Loucy (cell line): Measurements from ENCODE around the gene NDC80.
A peak's percentile ranks its signal among the peaks of the same experiment; 100 is the strongest.

Experiments used
- H2AFZ ChIP-seq: fragments of 200-600 bp; sonication (generic); 2 replicates; pipeline ENCODE4 v1.6.0; 2016; ENCODE audit warnings: antibody characterized with exemption, mild to moderate bottlenecking, low read length, moderate library complexity
- H3F3A ChIP-seq: fragments of 200-600 bp; 2 replicates; pipeline ENCODE4 v1.6.0; 2016; ENCODE audit warnings: antibody characterized with exemption, low read depth, mild to moderate bottlenecking
- H3K27me3 ChIP-seq: fragments of 200-600 bp; sonication (generic); 2 replicates; pipeline ENCODE4 v1.6.1; 2014; ENCODE audit warnings: low read length, mild to moderate bottlenecking; ENCODE audit not compliant: insufficient read depth, poor library complexity, severe bottlenecking
- H3K36me3 ChIP-seq: fragments of 200-600 bp; sonication (generic); 2 replicates; pipeline ENCODE4 v1.6.1; 2016; ENCODE audit warnings: low read length; ENCODE audit not compliant: insufficient read depth
- H3K4me1 ChIP-seq: fragments of 200-600 bp; sonication (generic); 2 replicates; pipeline ENCODE4 v1.5.1; 2014; ENCODE audit warnings: low read length, mild to moderate bottlenecking; ENCODE audit not compliant: insufficient read depth, poor library complexity, severe bottlenecking
- H3K4me2 ChIP-seq: fragments of 200-600 bp; sonication (generic); 2 replicates; pipeline ENCODE4 v1.6.0; 2014; ENCODE audit warnings: antibody characterized with exemption, low read length, low read depth, mild to moderate bottlenecking; ENCODE audit not compliant: poor library complexity, severe bottlenecking
- H3K4me3 ChIP-seq: fragments of 200-600 bp; sonication (generic); 2 replicates; pipeline ENCODE4 v1.5.1; 2014; ENCODE audit warnings: low read length, mild to moderate bottlenecking, mixed read lengths; ENCODE audit not compliant: poor library complexity, severe bottlenecking
- H3K79me2 ChIP-seq: fragments of 200-600 bp; sonication (generic); 2 replicates; pipeline ENCODE4 v1.6.1; 2014; ENCODE audit warnings: low read length; ENCODE audit not compliant: insufficient read depth
- H3K9ac ChIP-seq: fragments of 200-600 bp; sonication (generic); 2 replicates; pipeline ENCODE4 v1.6.0; 2014; ENCODE audit warnings: mild to moderate bottlenecking, low read depth, low read length, moderate library complexity; ENCODE audit not compliant: poor library complexity, severe bottlenecking
- H3K9me2 ChIP-seq: fragments of 200-600 bp; sonication (generic); replicated peaks from 2 replicates; pipeline ENCODE4 v1.6.1; 2016; ENCODE audit warnings: low read depth, low read length, mixed read lengths
- H3K9me3 ChIP-seq: fragments of 200-600 bp; sonication (generic); 2 replicates; pipeline ENCODE4 v1.6.1; 2014; ENCODE audit warnings: mild to moderate bottlenecking, antibody characterized with exemption, low read length, low read depth; ENCODE audit not compliant: insufficient read depth
- H4K20me1 ChIP-seq: fragments of 200-600 bp; sonication (generic); 2 replicates; pipeline ENCODE4 v1.6.0; 2014; ENCODE audit warnings: antibody characterized with exemption, low read length, mild to moderate bottlenecking; ENCODE audit not compliant: insufficient read depth, poor library complexity, severe bottlenecking
- CTCF ChIP-seq: fragments of 200-600 bp; sonication (generic); conservative IDR thresholded peaks from 2 replicates; pipeline ENCODE4 v1.5.1; 2014; ENCODE audit warnings: mild to moderate bottlenecking, antibody characterized with exemption, low read length
- EZH2phosphoT487 ChIP-seq: fragments of 200-600 bp; IDR thresholded peaks from 2 replicates; pipeline ENCODE4 v1.6.1; 2018; ENCODE audit warnings: antibody characterized with exemption, mild to moderate bottlenecking, moderate library complexity, borderline replicate concordance

The NDC80 gene

DNA sequence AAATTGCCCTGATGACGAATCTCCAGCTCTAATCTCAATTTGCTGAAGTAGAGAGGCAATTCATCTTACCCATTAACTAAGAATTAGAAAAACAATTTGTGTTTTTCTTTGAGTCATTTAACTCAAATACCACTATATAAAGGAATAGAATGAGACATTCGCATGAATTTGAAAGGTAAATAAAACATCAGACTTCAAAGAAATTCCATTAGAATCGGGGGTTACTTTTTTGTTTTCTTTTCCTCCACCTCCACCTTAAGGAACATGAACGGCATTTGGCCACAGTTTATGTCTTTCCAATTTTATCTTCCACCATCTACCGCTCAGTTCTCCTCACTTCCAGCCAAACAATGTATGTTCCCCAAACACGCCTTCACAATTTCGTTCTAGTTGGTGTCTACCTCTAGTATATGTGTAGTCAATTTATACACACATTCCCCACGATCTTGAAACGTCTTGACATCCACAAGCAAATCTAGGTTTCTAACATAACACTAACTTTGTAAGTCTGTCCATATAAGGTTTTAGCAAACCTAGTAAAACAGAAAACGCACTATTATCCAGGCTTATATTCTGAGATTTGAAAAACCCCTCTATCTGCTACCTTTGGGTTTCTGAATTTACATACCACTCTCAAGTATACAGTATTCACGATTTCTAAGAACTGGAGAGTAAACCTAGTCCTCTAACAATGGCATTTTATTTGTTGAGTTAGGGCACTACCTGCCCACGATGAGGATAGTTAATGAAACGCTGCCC lies 83.0 kb downstream of the NDC80 start:
- Histone ChIP-seq H3K9ac (peak overlapping the region; percentile 96), H3K79me2 (peaks cover 34% of the 10 kb centered on the region), H2AFZ (peak overlapping the region; percentile 99), H3F3A (no peaks in the 10 kb centered on the region), H3K9me2 (no peaks in the 10 kb centered on the region), H3K4me3 (peak overlapping the region; percentile 87), H3K9me3 (no peaks in the 10 kb centered on the region), H3K4me1 (peaks cover 20% of the 10 kb centered on the region), H3K36me3 (no peaks in the 10 kb centered on the region), H3K27me3 (no peaks in the 10 kb centered on the region), H3K4me2 (peak overlapping the region; percentile 80), H4K20me1 (peaks cover 35% of the 10 kb centered on the region)
- no peak for TF ChIP-seq CTCF
- no peak for TF ChIP-seq EZH2phosphoT487

DNA sequence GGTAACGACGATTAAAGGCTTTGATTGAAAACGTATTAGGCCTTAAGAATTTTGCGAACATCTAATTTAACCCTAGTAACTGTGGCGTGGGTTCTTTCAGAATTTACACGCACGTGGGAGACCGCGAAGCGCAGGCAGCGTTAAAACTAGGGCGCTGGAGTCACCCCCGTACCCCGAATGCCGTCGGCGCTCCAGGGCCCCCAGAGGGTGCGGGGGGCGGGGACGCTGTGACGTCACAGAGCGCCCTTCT lies 83.5 kb downstream of the NDC80 start:
- peaks cover 40% of the 10 kb centered on the region for H3K79me2 ChIP-seq
- peaks cover 24% of the 10 kb centered on the region for H3K4me1 ChIP-seq
- no peaks in the 10 kb centered on the region for H3K36me3 ChIP-seq
- peak overlapping the region; percentile 96 for H3K9ac ChIP-seq
- H3K4me2 ChIP-seq: peak overlapping the region; percentile 80
- H4K20me1 ChIP-seq: peaks cover 40% of the 10 kb centered on the region
- no peaks in the 10 kb centered on the region for H3K9me3 ChIP-seq
- peak overlapping the region; percentile 99 for H2AFZ ChIP-seq
- H3K4me3 ChIP-seq: peak overlapping the region; percentile 87
- H3K9me2 ChIP-seq: no peaks in the 10 kb centered on the region
- no peaks in the 10 kb centered on the region for H3K27me3 ChIP-seq
- TF ChIP-seq CTCF (no peak), EZH2phosphoT487 (no peak)
- no peaks in the 10 kb centered on the region for H3F3A ChIP-seq

DNA sequence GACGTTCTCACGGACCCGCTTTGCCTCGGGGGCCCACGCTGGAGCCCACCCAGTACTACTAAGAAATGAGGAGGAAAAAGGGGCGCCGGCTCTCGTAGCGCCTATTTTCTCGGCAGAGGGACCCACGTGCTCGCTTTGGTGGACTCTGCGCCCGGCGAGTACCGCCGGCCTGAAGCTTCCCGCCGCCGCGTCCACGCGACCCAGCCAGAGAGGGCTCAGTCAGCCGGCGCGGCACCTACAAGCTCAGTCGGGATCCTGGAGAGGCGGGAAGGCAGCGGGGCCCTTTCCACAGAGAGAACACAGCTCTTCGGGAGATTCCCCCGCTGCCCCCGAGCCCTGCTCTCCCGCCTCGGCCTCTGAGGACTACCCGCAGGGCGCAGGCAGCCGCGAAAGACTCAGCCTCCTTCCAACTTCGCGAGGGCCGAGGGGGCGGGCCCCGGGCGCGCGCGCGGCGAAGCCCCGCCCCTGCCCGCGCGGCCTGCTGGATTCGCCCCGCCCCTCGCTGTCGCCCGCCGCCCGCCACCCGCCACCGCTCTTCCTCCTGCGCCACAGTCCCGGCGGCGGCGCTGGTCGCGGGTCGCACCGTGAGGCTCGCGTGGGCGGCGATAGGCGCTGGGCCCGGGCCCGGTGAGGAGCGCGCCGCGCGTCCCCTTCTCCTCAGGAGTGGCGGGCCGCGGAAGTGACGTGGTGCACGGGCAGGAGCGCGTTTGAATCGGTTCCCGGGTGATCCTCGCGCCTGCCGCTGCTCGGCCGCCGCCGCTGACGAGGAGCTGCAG lies 84.0 kb downstream of the NDC80 start, which contains the start of gene SMCHD1:
TSS of gene SMCHD1 (plus strand) at position 549 of the 776 bp plus-strand sequence. CDS start 350 bp downstream, outside the sequence.
- Histone ChIP-seq H3K79me2 (peaks cover 45% of the 10 kb centered on the region), H3K4me1 (peaks cover 24% of the 10 kb centered on the region), H3K4me3 (peak within 1 kb of the TSS; percentile 87), H3K27me3 (no peaks in the 10 kb centered on the region), H2AFZ (peak within 1 kb of the TSS; percentile 99), H3K36me3 (no peaks in the 10 kb centered on the region), H4K20me1 (peaks cover 43% of the 10 kb centered on the region), H3K9me2 (no peaks in the 10 kb centered on the region), H3K4me2 (peak within 1 kb of the TSS; percentile 80), H3F3A (no peaks in the 10 kb centered on the region), H3K9ac (peak within 1 kb of the TSS; percentile 96), H3K9me3 (no peaks in the 10 kb centered on the region)
- TF ChIP-seq CTCF (no peak), EZH2phosphoT487 (no peak)
